OCI-LY3 (cell line): ENCODE measurements around the gene ERI3.

Experiments used
- H2AFZ ChIP-seq: fragments of 200-600, 300-600 bp; shearing (Covaris generic); 2 replicates; pipeline ENCODE4 v1.6.0; 2014; ENCODE audit warnings: antibody characterized with exemption, low read depth, low read length
- H3K27ac ChIP-seq: fragments of 200-600, 300-600 bp; sonication (generic); 2 replicates; pipeline ENCODE4 v1.5.1; 2014; ENCODE audit warnings: mild to moderate bottlenecking, low read length, moderate library complexity, mixed read lengths
- H3K27me3 ChIP-seq: fragments of 200-600, 300-600 bp; sonication (generic); 2 replicates; pipeline ENCODE4 v1.6.1; 2014; ENCODE audit warnings: low read depth, low read length, mixed read lengths
- H3K36me3 ChIP-seq: fragments of 200-600, 300-600 bp; sonication (generic); replicated peaks from 2 replicates; pipeline ENCODE3; 2014; ENCODE audit warnings: low read depth, low read length, mixed read lengths
- H3K4me1 ChIP-seq: fragments of 300-600, 200-600 bp; sonication (generic); 2 replicates; pipeline ENCODE4 v1.6.1; 2014; ENCODE audit warnings: low read length, mixed read lengths
- H3K4me2 ChIP-seq: fragments of 200-600, 300-600 bp; sonication (generic); 2 replicates; pipeline ENCODE4 v1.6.1; 2014; ENCODE audit warnings: low read length, mixed read lengths
- H3K4me3 ChIP-seq: fragments of 300-600, 200-600 bp; sonication (generic); 2 replicates; pipeline ENCODE4 v1.5.1; 2014; ENCODE audit warnings: antibody characterized with exemption, mild to moderate bottlenecking, low read length, moderate library complexity
- H3K79me2 ChIP-seq: fragments of 300-600, 200-600 bp; shearing (Covaris generic); 2 replicates; pipeline ENCODE4 v1.6.1; 2014; ENCODE audit warnings: mild to moderate bottlenecking, low read length, mixed read lengths
- H3K9ac ChIP-seq: fragments of 300-600, 200-600 bp; shearing (Covaris generic); 2 replicates; pipeline ENCODE4 v1.6.0; 2014; ENCODE audit warnings: mild to moderate bottlenecking, low read length, moderate library complexity
- H3K9me3 ChIP-seq: fragments of 200-600, 300-600 bp; shearing (Covaris generic); 2 replicates; pipeline ENCODE4 v1.6.1; 2014; ENCODE audit warnings: low read length, mixed read lengths; ENCODE audit not compliant: insufficient read depth
- H4K20me1 ChIP-seq: fragments of 200-600, 300-600 bp; sonication (generic); 2 replicates; pipeline ENCODE4 v1.6.1; 2016; ENCODE audit warnings: low read length, mixed read lengths; ENCODE audit not compliant: insufficient read depth
- CTCF ChIP-seq: fragments of 200-600, 300-600 bp; sonication (generic); IDR thresholded peaks from 2 replicates; pipeline ENCODE4 v1.5.1; 2014; ENCODE audit warnings: antibody characterized with exemption, low read length, low read depth
- EZH2phosphoT487 ChIP-seq: fragments of 200-600 bp; shearing (Covaris generic); IDR thresholded peaks from 2 replicates; pipeline ENCODE4 v1.6.1; 2018; ENCODE audit warnings: antibody characterized with exemption, mixed run types, low read depth

Gene ERI3

DNA sequence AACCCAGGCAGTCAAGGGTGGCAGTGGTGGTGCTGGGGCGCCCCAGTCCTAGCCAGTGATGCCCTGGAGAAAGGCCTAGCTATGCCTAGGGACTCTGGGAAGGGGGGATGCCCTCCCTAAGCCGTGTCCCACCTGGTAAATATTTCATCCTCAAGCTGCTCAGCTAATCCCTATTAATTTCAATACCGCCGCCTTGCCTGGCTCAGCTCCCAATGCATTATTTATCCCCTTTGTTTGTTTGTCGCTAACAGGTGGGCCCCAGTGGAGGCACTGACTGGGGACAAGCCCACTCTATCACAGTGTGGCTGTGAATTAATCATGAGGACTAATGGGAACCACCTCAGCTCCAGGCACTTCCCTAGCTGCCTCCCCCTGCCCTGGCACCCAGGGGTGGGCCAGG lies 119.2 kb downstream of the ERI3 start:
- H3K9ac ChIP-seq: no peak overlapping the region
- H3K4me3 ChIP-seq: no peak overlapping the region
- H2AFZ ChIP-seq: no peak overlapping the region
- no peaks in the 10 kb centered on the region for H3K4me1 ChIP-seq
- H3K79me2 ChIP-seq: no peaks in the 10 kb centered on the region
- no peaks in the 10 kb centered on the region for H4K20me1 ChIP-seq
- TF ChIP-seq EZH2phosphoT487: no peak
- TF ChIP-seq CTCF: no peak
- H3K27ac ChIP-seq: no peak overlapping the region
- H3K27me3 ChIP-seq: no peaks in the 10 kb centered on the region
- no peaks in the 10 kb centered on the region for H3K36me3 ChIP-seq
- no peak overlapping the region for H3K4me2 ChIP-seq
- H3K9me3 ChIP-seq: no peaks in the 10 kb centered on the region

GRCh38 chr1:44233593-44233992 lies 121.5 kb downstream of the ERI3 start:
- Histone ChIP-seq H3K36me3 (no peaks in the 10 kb centered on the region), H3K4me3 (no peak overlapping the region), H2AFZ (no peak overlapping the region), H3K79me2 (no peaks in the 10 kb centered on the region), H3K27ac (no peak overlapping the region), H3K4me2 (no peak overlapping the region), H3K9me3 (no peaks in the 10 kb centered on the region), H3K9ac (no peak overlapping the region), H3K4me1 (no peaks in the 10 kb centered on the region), H4K20me1 (no peaks in the 10 kb centered on the region), H3K27me3 (no peaks in the 10 kb centered on the region)
- no peak for TF ChIP-seq CTCF

DNA sequence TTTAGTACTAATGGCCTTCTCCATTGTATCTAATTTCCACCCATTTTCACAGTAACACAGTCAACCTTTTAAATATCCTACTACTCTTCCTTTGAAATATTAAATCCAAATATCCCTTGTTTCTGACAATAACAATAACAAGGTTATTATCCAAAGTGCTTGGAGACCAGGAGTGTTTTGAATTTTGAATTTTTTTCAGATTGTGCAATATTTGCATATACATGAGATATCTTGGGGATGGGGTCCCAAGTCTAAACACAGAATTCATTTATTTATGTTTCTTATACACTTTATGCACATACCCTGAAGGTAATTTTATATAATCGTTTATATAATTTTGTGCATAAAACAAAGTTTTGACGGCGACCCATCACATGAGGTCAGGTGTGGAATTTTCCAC lies 124.3 kb downstream of the ERI3 start:
- Histone ChIP-seq H3K79me2 (no peaks in the 10 kb centered on the region), H3K27ac (no peak overlapping the region), H4K20me1 (no peaks in the 10 kb centered on the region), H3K9ac (no peak overlapping the region), H3K4me1 (no peaks in the 10 kb centered on the region), H3K9me3 (no peaks in the 10 kb centered on the region), H3K4me2 (no peak overlapping the region), H3K36me3 (no peaks in the 10 kb centered on the region), H3K4me3 (no peak overlapping the region), H3K27me3 (no peaks in the 10 kb centered on the region), H2AFZ (no peak overlapping the region)
- TF ChIP-seq CTCF (no peak), EZH2phosphoT487 (no peak)

- Histone ChIP-seq H3K27me3 (no peaks in the 10 kb centered on the region), H3K4me1 (no peaks in the 10 kb centered on the region), H3K36me3 (no peaks in the 10 kb centered on the region), H2AFZ (no peak overlapping the region), H3K9me3 (no peaks in the 10 kb centered on the region), H3K27ac (no peak overlapping the region), H3K79me2 (no peaks in the 10 kb centered on the region), H4K20me1 (no peaks in the 10 kb centered on the region), H3K9ac (no peak overlapping the region), H3K4me3 (no peak overlapping the region), H3K4me2 (no peak overlapping the region)
- no peak for TF ChIP-seq CTCF
- TF ChIP-seq EZH2phosphoT487: no peak
These were observed 125.5 kb downstream of the ERI3 start for GRCh38 chr1:44229435-44230167.
